ENCODE data around the gene MBD3L5.
"Not testable (repeated sequence)": the region's sequence is repeated elsewhere in the genome, so short reads cannot be mapped to it uniquely, and the experiment has no call there.

The MBD3L5 gene

GRCh38 chr19:7054635-7055368 lies 24.4 kb downstream of the MBD3L5 start:
- not testable (repeated sequence) for DNase-seq

GRCh38 chr19:7055679-7056078 lies 25.3 kb downstream of the MBD3L5 start:
- DNase-seq = not testable (repeated sequence)

GRCh38 chr19:7056371-7056770 lies 26.0 kb downstream of the MBD3L5 start:
- DNase-seq = not testable (repeated sequence)

GRCh38 chr19:7058576-7058975 lies 28.2 kb downstream of the MBD3L5 start, which contains the start of gene MBD3L3:
TSS of gene MBD3L3 (minus strand) at chr19:7058676. CDS start at chr19:7058605, 71 bp downstream.
- DNase-seq = not testable (repeated sequence)

- not testable (repeated sequence) for DNase-seq
These were observed 29.6 kb downstream of the MBD3L5 start for GRCh38 chr19:7059977-7060376.

GRCh38 chr19:7063339-7063738 lies 33.0 kb downstream of the MBD3L5 start:
- no peak for DNase-seq

GRCh38 chr19:7063764-7064418 lies 33.5 kb downstream of the MBD3L5 start:
- no peak for DNase-seq

GRCh38 chr19:7067122-7067521 lies 36.7 kb downstream of the MBD3L5 start:
- not testable (repeated sequence) for DNase-seq

GRCh38 chr19:7067716-7068115 lies 37.3 kb downstream of the MBD3L5 start:
- no peak for DNase-seq

- no peak for DNase-seq
These were observed 38.2 kb downstream of the MBD3L5 start for GRCh38 chr19:7068599-7068998.

GRCh38 chr19:7069042-7069903 lies 38.9 kb downstream of the MBD3L5 start, which contains the start of gene ZNF557:
TSS of gene ZNF557 (plus strand) at chr19:7069703. CDS start at chr19:7075075, 5,372 bp downstream.
- peak; percentile 89 to 96 for DNase-seq

GRCh38 chr19:7069904-7070226 lies 39.5 kb downstream of the MBD3L5 start:
- DNase-seq = no peak

- DNase-seq = no peak
These were observed 42.2 kb downstream of the MBD3L5 start for GRCh38 chr19:7072541-7072940.

GRCh38 chr19:7074705-7075282 lies 44.4 kb downstream of the MBD3L5 start:
- no peak for DNase-seq

GRCh38 chr19:7076151-7076550 lies 45.8 kb downstream of the MBD3L5 start:
- DNase-seq = no peak

GRCh38 chr19:7078008-7078407 lies 47.6 kb downstream of the MBD3L5 start:
- DNase-seq = no peak

All from inflammatory macrophage treated with lipopolysaccharide for 1 hour (primary cell).